AG04449 (cell line): ENCODE data around the gene VWF.

Experiments
- CTCF ChIA-PET: fragments of 350-600 bp; formaldehyde crosslinking; extraction: SDS; loops from one replicate; lab custom pipeline; 2021; ENCODE audit warnings: antibody characterized with exemption; lab: Yijun Ruan, JAX
- POLR2A ChIA-PET: fragments of 400-600, 350-600 bp; formaldehyde crosslinking; extraction: SDS; loops from one replicate; lab custom pipeline; 2020; ENCODE audit warnings: antibody characterized with exemption, inconsistent platforms; lab: Yijun Ruan, JAX
- DNase-seq: peaks from one replicate; pipeline ENCODE4 v3.0.0-alpha.2; 2010; ENCODE audit warnings: low read depth, low spot score
- H3K4me3 ChIP-seq: 2 replicates; pipeline ENCODE4 v1.5.1; 2011; ENCODE audit warnings: low read depth, mild to moderate bottlenecking, control low read depth, low read length
- TF ChIP-seq, protein P1 (sequence below): IDR thresholded peaks from one replicate; pipeline ENCODE4 v1.5.1; 2011; ENCODE audit warnings: mild to moderate bottlenecking, moderate library complexity, low read length, control low read depth, inconsistent platforms; ENCODE audit not compliant: insufficient read depth; ENCODE audit errors: missing control alignments

Gene VWF

DNA sequence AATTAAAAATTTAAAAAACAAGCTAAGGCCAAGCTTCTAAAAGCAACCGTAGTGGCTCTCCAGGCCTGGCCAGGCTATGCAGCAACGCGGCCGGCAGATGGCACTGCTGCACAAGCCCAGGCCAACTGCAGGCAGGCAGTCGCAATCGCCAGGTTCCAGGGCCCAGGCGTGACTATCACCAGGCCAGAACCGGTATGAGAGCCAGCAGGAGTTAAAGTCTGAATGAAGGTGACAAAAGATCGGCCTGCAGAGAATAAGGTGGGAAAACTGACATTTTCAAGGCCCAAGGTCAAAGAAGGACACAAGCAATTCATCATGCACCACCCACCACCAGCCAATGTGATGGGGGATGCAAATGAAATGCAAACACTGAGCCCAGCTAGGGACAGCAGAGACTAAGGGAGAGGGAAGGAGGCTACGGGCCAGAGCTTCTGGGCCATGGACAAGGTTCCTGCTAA, 135.8 kb downstream of the VWF start:
- no peak overlapping the region for H3K4me3 ChIP-seq
- DNase-seq = peak; percentile 5
- CTCF ChIA-PET = interaction anchor here (0.6 to 11.6 kb wide), 57 partner anchors 8 to 665 kb away, joined by 3 to 616 read pairs (median 4); partner anchors contain the start of gene ANO2
- TF ChIP-seq, protein P1, sequence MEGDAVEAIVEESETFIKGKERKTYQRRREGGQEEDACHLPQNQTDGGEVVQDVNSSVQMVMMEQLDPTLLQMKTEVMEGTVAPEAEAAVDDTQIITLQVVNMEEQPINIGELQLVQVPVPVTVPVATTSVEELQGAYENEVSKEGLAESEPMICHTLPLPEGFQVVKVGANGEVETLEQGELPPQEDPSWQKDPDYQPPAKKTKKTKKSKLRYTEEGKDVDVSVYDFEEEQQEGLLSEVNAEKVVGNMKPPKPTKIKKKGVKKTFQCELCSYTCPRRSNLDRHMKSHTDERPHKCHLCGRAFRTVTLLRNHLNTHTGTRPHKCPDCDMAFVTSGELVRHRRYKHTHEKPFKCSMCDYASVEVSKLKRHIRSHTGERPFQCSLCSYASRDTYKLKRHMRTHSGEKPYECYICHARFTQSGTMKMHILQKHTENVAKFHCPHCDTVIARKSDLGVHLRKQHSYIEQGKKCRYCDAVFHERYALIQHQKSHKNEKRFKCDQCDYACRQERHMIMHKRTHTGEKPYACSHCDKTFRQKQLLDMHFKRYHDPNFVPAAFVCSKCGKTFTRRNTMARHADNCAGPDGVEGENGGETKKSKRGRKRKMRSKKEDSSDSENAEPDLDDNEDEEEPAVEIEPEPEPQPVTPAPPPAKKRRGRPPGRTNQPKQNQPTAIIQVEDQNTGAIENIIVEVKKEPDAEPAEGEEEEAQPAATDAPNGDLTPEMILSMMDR = peak; percentile 98
- POLR2A ChIA-PET = interaction anchor here (1.0 kb wide), 1 partner anchor 347 kb away, joined by 3 read pairs; no protein-coding TSS in a partner anchor

DNA sequence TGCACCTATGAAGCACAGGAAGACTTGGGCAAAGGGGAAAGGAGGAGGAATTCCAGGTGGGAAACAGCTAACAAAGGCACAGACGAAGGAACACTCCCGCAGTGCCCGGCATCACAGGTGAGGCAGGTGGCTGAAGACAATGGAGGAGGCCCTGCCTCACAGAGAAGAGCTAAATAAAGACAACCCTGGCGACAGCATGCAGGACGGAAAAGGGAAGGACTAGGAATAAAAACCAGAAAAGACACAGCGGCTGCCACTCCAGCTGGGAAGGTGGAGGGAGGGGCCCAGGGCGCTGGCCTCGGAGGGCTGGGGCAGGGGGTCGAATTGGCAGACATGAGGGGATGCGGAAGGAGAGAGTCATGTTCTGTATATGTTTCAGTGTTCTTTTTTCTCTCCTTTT, 136.4 kb downstream of the VWF start:
- POLR2A ChIA-PET = interaction anchor here (1.0 kb wide), 1 partner anchor 348 kb away, joined by 3 read pairs; no protein-coding TSS in a partner anchor
- H3K4me3 ChIP-seq = no peak overlapping the region
- TF ChIP-seq, protein P1 = no peak

GRCh38 chr12:5987573-5987972, 136.9 kb downstream of the VWF start:
- no peak overlapping the region for H3K4me3 ChIP-seq
- TF ChIP-seq, protein P1 = no peak
- ChIA-PET POLR2A (no interaction called here), CTCF (interaction anchor here (0.9 to 11.6 kb wide), 26 partner anchors 7 to 559 kb away, joined by 3 to 616 read pairs (median 8); no protein-coding TSS in a partner anchor)
- DNase-seq = no peak

More for the DNA sequence above, 136.4 kb downstream of the VWF start:
- CTCF ChIA-PET = interaction anchor here (0.6 to 11.6 kb wide), 54 partner anchors 8 to 664 kb away, joined by 3 to 616 read pairs (median 4); partner anchors contain the start of gene ANO2
- DNase-seq = no peak

DNA sequence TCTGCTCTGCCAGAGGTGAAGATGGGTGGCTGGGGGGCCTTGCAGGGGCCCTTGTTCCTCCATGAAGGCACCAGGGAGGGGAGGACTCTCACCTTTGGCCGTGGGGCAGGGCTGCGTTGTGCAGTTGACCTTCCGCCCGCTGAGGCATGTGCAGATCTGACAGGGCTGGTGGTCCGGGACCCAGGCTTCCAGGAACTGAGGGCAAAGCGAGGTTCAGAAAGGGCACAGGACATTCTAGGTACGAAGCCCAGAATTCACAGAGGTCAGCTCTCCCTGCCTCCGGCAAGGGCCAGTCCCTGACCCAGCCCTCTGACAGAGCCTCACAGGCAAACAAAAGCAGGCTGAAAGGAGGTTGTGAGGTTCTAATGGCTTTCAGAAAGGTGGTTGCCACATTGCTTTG, 139.0 kb downstream of the VWF start:
- ChIA-PET CTCF (interaction anchor here (8.4 kb wide), 1 partner anchor 54 kb away, joined by 57 read pairs; no protein-coding TSS in a partner anchor), POLR2A (no interaction called here)
- DNase-seq = no peak
- TF ChIP-seq, protein P1 = no peak
- H3K4me3 ChIP-seq = no peak overlapping the region

GRCh38 chr12:5984873-5985272, 139.6 kb downstream of the VWF start:
- POLR2A ChIA-PET = no interaction called here
- no peak overlapping the region for H3K4me3 ChIP-seq
- TF ChIP-seq, protein P1 = no peak
- CTCF ChIA-PET = interaction anchor here (8.4 kb wide), 1 partner anchor 55 kb away, joined by 57 read pairs; no protein-coding TSS in a partner anchor
- DNase-seq = no peak

DNA sequence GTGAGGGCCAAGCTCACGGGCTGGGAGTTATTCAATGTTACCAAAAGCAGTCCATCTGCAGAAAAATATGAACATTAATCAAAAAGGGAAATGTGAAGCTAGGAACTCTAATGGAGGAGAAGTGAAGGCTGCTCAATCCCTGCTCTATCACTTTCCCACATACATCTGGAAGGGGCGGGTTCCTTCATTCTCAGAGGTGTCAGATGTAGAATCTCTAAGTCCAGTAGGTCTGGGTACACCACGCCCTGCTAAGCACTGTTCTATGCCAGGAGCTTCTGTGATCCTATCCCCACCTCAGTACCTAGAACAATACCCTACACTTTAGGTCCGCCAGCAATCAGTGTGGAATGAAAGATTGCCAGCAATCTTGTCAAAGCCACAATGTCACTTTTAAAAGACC, 142.4 kb downstream of the VWF start:
- POLR2A ChIA-PET = no interaction called here

More for the DNA sequence above, 142.4 kb downstream of the VWF start:
- H3K4me3 ChIP-seq = no peak overlapping the region
- DNase-seq = no peak
- CTCF ChIA-PET = interaction anchor here (1.0 to 8.4 kb wide), 4 partner anchors 8 to 57 kb away, joined by 3 to 57 read pairs (median 27); no protein-coding TSS in a partner anchor
- TF ChIP-seq, protein P1 = no peak
